ENCODE results near the gene REXO4. TPM values are rescaled to one million over a fixed set of nuclear protein-coding genes. Genes with fewer than 3 reads are reported as not detected.

The REXO4 gene
- total and polyA plus RNA-seq, 2 of the 13 experiments (the other 11 are each of a cell fraction or from before 2014, with no cell fraction given), result 18.5 to 30.4 TPM

GRCh38 chr9:133417541-133418461, at the start of gene REXO4 (continued):
- TF ChIP-seq ZHX2 (IDR thresholded peaks at IDR 0.05; ENCODE audit: low read depth) (peak; percentile 83), ZHX2 (CRISPR knock-in tag; IDR thresholded peaks at IDR 0.05; ENCODE audit: borderline replicate concordance) (no peak), ZNF607 (CRISPR knock-in tag; IDR thresholded peaks at IDR 0.05; ENCODE audit: borderline replicate concordance) (peak; percentile 85; the same call in 1 of the 2 replicates), POLR2AphosphoS5 (IDR thresholded peaks at IDR 0.05; ENCODE audit: low read depth, low read length) (peak; percentile 51; the same call in 1 of the 2 replicates), GATAD1 (CRISPR knock-in tag; IDR thresholded peaks at IDR 0.05) (peak; percentile 98), CTCF (CRISPR knock-in tag; IDR thresholded peaks at IDR 0.05) (peak; percentile 44), ARID3A (IDR thresholded peaks at IDR 0.05; ENCODE audit: low read depth, low read length) (no peak), SIN3A (IDR thresholded peaks at IDR 0.05; ENCODE audit: borderline replicate concordance, low read depth, low read length) (peak; percentile 27; the same call in 1 of the 2 replicates), ZNF598 (CRISPR knock-in tag; IDR thresholded peaks at IDR 0.05; ENCODE audit: borderline replicate concordance) (no peak; the same call in 1 of the 2 replicates), HMGA1 (CRISPR knock-in tag; conservative IDR thresholded peaks at IDR 0.05) (no peak), PAX8 (CRISPR knock-in tag; IDR thresholded peaks at IDR 0.05; ENCODE audit: borderline replicate concordance) (no peak; the same call in 1 of the 2 replicates), ZNF180 (CRISPR knock-in tag; IDR thresholded peaks at IDR 0.05; ENCODE audit: borderline replicate concordance, low read depth) (0 out of 2 replicates have a peak, but pooled peaks have one; percentile 36), CEBPB (IDR thresholded peaks at IDR 0.05; ENCODE audit: borderline replicate concordance, low read depth, low read length) (no peak; the same call in 1 of the 2 replicates), ZNF564 (CRISPR knock-in tag; IDR thresholded peaks at IDR 0.05) (peak; percentile 88; the same call in 1 of the 2 replicates), CHD4 (IDR thresholded peaks at IDR 0.05; ENCODE audit: borderline replicate concordance, low read length) (no peak), ZNF549 (CRISPR knock-in tag; IDR thresholded peaks at IDR 0.05) (no peak), SMAD3 (CRISPR knock-in tag; IDR thresholded peaks at IDR 0.05) (peak; percentile 76)
